ENCODE results near the gene MAGEA3.
"Not testable (repeated sequence)": the region's sequence is repeated elsewhere in the genome, so short reads cannot be mapped to it uniquely, and the experiment has no call there.

Gene MAGEA3
- total RNA-seq, result 0 reads per million in 3 experiments

- not testable (repeated sequence) for DNase-seq
Observed at GRCh38 chrX:152697952-152698931, at the start of gene MAGEA3. TSS of gene MAGEA3 (plus strand) at chrX:152698794. CDS start at chrX:152700833, 2,039 bp downstream.

DNA sequence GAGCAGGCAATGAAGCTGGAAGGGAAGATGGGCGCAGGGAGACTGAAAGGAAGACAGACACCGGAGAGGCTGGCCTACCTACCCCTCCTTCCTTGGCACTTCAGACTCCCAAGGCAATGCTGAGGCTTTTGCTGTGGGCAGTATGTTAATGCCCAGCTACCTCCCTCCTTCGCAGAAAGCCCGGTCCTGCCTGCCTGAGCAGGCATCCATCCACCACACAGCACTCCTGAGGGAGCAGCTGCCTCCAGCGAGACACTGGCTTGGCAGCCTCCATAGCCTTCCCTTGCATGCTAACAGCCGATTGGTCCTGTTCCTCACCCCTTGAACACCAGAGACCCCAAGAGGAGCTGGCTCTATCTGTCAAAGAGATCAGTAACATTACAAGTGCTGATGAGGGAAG is 46.5 kb upstream of the MAGEA3 start:
- no peak for DNase-seq

DNA sequence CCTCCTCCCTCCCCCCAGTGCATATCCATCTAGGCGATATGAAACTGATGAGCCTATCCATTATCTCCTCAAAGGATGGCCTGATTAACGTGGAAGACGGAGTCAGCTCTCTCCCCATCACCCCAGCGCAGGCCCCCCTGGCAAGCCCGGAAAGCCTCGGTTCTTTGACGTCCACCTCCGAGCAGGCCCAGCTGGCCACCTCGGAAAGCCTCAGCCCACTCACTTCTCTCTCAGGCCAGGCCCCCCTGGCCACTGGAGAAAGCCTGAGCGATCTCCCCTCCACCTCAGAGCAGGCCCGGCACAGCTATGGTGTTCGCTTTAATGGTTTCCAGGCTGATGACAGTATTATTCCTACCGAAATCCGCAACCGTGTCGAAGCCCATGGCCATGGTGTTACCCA is 46.1 kb upstream of the MAGEA3 start:
- no peak for DNase-seq

GRCh38 chrX:152656087-152656486 is 42.5 kb upstream of the MAGEA3 start:
- DNase-seq, result no peak

GRCh38 chrX:152656890-152657289 is 41.7 kb upstream of the MAGEA3 start:
- DNase-seq, result no peak

DNA sequence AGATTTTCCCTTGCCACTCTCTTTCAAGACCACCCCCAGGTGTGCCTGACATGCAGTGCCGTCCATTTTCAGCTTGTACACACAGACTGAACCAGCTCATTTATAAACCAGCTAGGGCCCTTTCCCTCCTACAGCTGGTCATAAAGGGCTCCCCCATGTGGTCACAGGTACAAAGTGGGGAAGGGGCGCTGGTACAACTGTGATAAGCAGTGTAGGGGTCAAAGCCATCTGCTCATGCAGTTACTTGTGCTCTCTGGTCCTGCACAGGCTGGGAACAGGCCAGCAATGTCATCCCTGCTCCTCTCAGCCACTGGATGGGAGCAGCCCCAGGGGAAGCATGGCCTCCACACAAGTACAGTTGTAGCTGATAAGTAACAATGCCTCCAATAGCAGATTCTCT is 40.3 kb upstream of the MAGEA3 start:
- DNase-seq, result no peak

GRCh38 chrX:152663086-152663485 is 35.5 kb upstream of the MAGEA3 start:
- no peak for DNase-seq

- DNase-seq, result no peak
Observed at GRCh38 chrX:152674135-152674534, 24.5 kb upstream of the MAGEA3 start.

DNA sequence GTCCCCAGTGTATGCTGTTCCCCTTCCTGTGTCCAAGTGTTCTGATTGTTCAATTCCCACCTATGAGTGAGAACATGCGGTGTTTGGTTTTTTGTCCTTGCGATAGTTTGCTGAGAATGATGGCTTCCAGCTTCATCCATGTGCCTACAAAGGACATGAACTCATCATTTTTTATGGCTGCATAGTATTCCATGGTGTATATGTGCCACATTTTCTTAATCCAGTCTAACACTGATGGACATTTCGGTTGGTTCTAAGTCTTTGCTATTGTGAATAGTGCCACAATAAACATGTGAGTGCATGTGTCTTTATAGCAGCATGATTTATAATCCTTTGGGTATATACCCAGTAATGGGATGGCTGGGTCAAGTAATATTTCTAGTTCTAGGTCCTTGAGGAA is 23.9 kb upstream of the MAGEA3 start:
- DNase-seq, result not testable (repeated sequence)

GRCh38 chrX:152681012-152681411 is 17.6 kb upstream of the MAGEA3 start:
- not testable (repeated sequence) for DNase-seq

DNA sequence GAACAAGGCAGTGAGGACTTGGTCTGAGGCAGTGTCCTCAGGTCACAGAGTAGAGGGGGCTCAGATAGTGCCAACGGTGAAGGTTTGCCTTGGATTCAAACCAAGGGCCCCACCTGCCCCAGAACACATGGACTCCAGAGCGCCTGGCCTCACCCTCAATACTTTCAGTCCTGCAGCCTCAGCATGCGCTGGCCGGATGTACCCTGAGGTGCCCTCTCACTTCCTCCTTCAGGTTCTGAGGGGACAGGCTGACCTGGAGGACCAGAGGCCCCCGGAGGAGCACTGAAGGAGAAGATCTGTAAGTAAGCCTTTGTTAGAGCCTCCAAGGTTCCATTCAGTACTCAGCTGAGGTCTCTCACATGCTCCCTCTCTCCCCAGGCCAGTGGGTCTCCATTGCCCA is 1.8 kb downstream of the MAGEA3 start:
- DNase-seq, result not testable (repeated sequence)

- DNase-seq, result not testable (repeated sequence)
Observed at GRCh38 chrX:152706500-152706899, 7.9 kb downstream of the MAGEA3 start.

- not testable (repeated sequence) for DNase-seq
Observed at GRCh38 chrX:152709173-152709572, 10.6 kb downstream of the MAGEA3 start, which contains the start of gene CSAG2. TSS of gene CSAG2 (minus strand) at chrX:152709273. CDS start at chrX:152709112, 161 bp downstream.

DNA sequence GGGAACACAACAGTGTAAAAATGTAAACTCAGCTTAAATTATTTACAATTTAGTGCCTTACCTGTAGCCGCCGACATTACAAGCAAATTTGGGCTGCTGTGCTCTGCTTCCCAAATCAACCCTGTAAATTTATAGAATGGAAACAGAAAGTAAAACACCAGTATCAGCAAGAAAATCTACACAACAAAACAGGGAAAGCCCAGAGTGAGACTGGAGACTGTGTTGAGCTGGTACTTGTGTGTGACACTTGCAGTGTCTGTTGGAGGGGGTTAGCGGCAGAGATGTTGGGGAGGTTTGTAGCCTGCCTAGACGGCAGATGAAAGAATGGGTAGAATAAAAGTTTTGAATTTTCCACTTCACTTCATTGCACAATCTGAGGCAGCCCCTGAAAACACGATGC is 14.6 kb downstream of the MAGEA3 start:
- DNase-seq, result not testable (repeated sequence)

DNA sequence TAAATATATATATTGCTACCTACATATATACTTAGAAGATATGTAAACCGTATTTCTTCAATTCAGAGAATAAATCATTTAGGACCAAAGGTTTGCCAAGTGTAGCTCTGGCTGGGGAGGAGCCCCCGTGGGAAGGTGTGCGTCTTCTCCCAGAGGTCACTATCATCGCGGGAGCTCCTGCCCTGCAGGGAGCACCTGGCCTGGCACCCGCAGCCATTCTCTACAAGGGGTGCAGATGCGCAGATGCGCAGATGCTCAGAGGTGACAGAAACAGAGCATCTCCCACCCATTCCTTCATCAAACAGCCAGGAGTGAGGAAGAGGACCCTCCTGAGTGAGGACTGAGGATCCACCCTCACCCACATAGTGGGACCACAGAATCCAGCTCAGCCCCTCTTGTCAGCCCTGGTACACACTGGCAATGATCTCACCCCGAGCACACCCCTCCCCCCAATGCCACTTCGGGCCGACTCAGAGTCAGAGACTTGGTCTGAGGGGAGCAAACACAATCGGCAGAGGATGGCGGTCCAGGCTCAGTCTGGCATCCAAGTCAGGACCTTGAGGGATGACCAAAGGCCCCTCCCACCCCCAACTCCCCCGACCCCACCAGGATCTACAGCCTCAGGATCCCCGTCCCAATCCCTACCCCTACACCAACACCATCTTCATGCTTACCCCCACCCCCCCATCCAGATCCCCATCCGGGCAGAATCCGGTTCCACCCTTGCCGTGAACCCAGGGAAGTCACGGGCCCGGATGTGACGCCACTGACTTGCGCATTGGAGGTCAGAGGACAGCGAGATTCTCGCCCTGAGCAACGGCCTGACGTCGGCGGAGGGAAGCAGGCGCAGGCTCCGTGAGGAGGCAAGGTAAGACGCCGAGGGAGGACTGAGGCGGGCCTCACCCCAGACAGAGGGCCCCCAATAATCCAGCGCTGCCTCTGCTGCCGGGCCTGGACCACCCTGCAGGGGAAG is 15.5 kb downstream of the MAGEA3 start, which contains the start of gene MAGEA2B:
Gene MAGEA2B (plus strand): TSS at position 814 of the 973 bp plus-strand sequence. CDS start 2,479 bp downstream, outside the sequence.
- DNase-seq, result not testable (repeated sequence)

DNA sequence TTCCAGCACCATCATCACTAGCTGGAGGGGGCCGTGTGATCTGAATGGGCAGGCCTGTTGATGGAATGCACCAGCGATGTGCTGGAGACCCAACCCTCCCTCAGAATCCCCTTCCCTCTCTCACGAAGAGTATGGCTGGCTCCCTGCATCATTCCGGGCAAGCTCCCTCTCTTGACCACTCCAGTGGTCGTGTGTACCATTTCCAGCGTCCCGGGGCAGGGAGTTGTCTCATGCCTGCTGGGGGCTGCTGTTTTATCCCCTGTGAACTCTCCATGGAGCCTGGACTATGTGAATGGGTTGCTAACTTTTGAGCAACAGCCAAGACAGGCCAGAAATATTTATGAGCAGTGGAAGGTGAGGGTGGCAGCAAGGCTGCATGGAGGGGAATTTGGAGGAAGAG is 26.8 kb downstream of the MAGEA3 start:
- DNase-seq, result no peak

DNA sequence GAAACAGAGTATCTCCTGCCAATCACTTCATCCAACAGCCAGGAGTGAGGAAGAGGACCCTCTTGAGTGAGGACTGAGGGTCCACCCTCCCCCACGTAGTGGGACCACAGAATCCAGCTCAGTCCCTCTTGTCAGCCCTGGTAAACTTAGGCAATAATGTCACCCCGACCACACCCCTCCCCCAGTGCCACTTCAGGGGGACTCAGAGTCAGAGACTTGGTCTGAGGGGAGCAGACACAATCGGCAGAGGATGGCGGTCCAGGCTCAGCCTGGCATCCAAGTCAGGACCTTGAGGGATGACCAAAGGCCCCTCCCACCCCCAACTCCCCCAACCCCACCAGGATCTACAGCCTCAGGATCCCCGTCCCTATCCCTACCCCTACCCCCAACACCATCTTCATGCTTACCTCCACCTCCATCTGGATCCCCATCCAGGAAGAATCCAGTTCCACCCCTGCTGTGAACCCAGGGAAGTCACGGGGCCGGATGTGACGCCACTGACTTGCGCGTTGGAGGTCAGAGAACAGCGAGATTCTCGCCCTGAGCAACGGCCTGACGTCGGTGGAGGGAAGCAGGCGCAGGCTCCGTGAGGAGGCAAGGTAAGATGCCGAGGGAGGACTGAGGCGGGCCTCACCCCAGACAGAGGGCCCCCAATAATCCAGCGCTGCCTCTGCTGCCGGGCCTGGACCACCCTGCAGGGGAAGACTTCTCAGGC is 34.8 kb downstream of the MAGEA3 start, which contains the start of the genes CSAG1 and MAGEA12:
Gene CSAG1 (minus strand): TSS at position 461 of the 715 bp plus-strand sequence. CDS start 1,261 bp downstream, outside the sequence.
Gene MAGEA12 (plus strand): TSS at position 497 of the 715 bp plus-strand sequence. CDS start 2,405 bp downstream, outside the sequence.
- DNase-seq, result no peak

DNA sequence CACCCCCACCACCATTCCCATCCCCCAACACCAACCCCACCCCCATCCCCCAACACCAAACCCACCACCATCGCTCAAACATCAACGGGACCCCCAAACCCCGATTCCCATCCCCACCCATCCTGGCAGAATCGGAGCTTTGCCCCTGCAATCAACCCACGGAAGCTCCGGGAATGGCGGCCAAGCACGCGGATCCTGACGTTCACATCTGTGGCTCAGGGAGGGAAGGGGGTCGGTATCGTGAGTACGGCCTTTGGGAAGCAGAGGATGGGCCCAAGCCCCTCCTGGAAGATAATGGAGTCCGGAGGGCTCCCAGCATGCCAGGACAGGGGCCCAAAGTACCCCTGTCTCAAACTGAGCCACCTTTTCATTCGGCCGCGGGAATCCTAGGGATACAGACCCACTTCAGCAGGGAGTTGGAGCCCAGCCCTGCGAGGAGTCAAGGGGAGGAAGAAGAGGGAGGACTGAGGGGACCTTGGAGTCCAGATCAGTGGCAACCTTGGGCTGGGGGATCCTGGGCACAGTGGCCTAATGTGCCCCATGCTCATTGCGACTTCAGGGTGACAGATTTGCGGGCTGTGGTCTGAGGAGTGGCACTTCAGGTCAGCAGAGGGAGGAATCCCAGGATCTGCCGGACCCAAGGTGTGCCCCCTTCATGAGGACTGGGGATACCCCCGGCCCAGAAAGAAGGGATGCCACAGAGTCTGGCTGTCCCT is 35.7 kb downstream of the MAGEA3 start:
- not testable (repeated sequence) for DNase-seq

DNA sequence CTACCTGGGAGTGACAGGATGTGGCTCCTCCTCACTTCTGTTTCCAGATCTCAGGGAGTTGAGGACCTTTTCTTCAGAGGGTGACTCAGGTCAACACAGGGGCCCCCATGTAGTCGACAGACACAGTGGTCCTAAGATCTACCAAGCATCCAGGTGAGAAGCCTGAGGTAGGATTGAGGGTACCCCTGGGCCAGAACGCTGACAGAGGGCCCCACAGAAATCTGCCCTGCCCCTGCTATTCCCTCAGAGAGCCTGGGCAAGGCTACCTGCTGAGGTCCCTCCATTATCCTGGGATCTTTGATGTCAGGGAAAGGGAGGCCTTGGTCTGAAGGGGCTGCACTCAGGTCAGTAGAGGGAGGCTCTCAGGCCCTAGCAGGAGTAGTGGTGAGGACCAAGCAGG is 36.5 kb downstream of the MAGEA3 start:
- no peak for DNase-seq

GRCh38 chrX:152735860-152736511 is 37.4 kb downstream of the MAGEA3 start:
- no peak for DNase-seq
